Stimulated activated CD8-positive, alpha-beta memory T cell treated with anti-CD3 and anti-CD28 coated beads, Interleukin-12 subunit alpha, Interleukin-12 subunit beta, amount 100 ng/mL, for 1 hour (primary cell): ENCODE results near the gene NPC2.
A peak's percentile ranks its signal among the peaks of the same experiment; 100 is the strongest.
"Not testable (repeated sequence)": the region's sequence is repeated elsewhere in the genome, so short reads cannot be mapped to it uniquely, and the experiment has no call there.

Experiments
- DNase-seq: peaks from one replicate; pipeline ENCODE4 v3.0.0-alpha.2; 2020; ENCODE audit warnings: low read depth

NPC2 gene

DNA sequence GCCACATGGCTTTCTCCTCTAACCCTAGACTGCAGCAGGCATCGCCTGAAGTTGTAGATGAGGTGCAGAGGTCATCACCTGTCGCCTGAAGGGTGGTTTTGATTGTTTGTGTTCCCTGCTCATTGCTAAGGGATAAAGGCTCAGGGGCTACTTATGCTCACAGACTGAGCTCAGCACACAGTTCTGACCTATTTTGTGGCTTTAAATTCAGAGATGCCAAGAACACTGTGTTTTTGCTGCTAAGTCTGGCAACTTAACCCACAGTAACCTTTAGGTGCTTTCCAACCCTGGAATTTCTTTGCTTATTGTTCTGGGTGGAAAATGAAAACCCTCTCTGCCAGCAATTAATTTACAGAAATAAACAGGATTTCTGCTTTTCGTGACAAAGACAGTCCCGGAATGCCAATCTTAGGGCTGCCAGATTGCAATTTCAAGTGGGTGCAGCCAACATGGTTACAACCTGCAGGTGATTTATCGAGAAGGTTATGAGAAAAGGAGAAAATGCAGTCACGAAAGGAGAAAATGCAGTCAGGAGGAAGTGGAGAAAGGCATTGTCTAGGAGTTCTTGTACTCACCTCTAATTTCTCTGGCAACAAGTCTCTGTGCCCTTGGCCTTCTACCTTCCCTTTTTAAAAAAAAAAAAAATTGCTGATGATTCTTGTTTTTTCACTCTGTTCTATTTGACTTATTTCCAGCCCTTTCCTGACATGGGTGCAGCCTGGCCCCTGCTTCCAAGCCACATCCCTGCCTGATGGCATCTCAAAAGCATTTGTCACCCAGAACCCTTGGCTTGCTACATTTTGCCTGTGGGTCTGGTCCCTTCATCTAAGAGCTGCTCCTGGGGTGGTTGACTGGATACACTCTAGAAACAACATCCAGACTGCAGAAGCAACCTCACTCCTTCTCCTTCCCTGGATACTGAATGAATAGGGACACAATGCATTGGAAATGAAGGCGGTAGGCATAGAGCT, 23.3 kb downstream of the NPC2 start:
- no peak for DNase-seq

DNA sequence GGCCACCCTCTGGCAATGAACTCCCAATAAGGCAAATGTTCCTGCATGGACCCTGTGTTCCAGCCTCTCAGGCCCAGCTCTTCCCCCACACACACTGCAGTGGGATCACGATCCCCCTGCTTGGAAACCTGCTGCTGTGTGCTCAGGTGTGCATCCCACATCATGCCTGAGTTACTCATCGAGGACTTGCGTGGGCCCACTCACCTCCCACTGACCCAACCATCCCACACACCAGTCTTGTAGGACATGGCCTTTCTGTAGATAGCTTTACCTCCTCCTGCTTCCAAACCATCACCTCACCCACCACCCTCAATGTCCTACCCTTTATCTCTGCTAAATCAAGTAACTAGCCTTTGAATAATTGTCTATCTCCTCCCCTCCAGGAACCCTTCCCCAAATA, 24.6 kb downstream of the NPC2 start:
- DNase-seq: no peak

DNA sequence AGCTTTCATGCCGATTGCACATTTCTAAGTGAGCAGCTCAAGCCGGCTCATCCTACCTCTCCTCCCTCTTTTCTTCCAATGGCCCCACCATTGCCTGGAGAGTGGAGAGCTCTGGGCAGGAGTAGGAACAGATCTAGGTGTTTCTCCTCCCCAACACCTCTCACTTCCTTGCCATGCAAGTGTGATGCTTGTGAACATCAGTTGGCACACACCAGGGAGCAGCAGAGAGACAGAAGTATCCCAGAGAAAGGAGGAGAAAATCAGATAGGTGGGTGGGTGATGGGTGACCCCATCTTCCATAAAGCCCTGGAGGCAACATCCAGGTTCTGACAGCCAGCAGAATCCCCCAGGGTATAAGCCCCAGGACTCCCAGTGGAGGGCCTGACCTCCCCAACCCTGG, 27.8 kb downstream of the NPC2 start:
- DNase-seq: no peak

DNA sequence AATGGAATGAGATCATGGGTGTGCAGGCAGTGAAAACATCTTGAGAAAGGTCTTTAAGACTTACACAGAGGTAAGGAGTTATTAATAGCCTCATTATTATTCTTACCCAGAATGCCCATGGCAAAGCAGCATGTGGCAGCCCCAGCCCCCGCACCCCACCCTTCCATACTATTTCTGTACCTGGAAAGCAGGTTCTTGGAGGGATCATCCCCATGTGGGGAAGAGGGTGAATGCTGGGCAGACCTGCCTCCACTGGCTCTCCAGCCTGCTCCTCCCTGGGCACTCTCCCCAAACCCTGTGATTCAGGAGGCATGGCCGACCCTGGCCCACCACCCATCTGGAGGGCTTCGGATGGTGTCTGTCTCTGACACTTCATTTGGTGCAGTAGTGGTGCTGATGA, 28.3 kb downstream of the NPC2 start:
- no peak for DNase-seq

DNA sequence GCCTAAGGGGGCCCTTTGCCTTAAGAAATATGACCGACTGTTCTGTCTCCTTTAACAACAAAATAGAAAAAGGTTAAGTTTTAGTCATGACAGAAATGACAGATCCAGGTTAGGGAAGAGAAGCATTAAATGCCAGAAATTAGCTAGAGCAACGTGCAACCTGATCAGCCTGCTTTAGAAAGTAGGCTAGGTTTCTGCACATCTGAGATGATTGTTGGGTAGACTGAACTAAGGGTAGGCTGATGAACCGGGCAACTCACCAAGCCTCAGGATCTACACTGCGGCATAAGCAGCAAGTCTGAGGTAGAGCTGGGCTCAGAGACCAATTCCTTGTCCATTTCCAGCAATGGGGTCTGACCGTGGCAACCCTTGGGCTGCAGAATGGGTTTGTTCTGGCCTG, 29.4 kb downstream of the NPC2 start:
- DNase-seq: no peak

DNA sequence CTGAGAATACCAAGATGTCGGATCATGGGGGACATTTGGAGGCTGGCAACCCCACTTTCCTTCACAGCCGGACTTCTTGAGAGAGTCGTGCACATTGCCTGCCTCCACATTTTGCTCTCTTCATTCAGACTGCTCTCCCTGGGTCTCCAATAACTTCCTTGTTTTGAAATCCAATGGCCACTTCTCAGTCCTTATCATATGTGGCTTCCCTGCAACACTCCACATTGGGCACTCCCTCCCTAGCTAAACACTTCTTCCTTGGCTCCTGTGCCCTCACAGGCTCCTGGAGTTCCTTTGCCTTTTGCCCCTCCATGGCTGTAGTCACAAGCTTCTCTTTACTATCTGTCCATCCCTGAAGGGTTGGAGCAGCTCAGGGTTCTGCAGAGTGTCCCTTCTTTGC, 30.1 kb downstream of the NPC2 start:
- DNase-seq: no peak

DNA sequence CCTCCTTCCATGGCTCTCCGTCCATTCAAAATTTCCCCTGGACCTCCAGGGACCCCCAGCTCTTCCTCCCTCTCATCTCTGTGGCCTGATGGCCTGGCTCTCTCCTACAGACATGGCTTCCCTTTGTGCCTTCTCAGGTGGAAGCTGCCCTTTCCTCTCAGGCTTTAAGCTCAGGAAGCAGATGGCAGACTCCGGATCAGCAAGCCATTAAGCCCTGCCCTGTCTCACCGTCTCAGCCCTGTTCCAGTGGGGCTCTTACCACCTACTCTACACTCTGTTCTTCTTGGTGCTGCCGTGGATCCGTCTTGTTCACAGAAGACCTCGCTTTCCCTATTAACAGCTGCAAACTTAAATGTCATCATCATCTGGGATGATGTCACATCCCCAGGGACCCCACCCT, 33.1 kb downstream of the NPC2 start:
- no peak for DNase-seq

DNA sequence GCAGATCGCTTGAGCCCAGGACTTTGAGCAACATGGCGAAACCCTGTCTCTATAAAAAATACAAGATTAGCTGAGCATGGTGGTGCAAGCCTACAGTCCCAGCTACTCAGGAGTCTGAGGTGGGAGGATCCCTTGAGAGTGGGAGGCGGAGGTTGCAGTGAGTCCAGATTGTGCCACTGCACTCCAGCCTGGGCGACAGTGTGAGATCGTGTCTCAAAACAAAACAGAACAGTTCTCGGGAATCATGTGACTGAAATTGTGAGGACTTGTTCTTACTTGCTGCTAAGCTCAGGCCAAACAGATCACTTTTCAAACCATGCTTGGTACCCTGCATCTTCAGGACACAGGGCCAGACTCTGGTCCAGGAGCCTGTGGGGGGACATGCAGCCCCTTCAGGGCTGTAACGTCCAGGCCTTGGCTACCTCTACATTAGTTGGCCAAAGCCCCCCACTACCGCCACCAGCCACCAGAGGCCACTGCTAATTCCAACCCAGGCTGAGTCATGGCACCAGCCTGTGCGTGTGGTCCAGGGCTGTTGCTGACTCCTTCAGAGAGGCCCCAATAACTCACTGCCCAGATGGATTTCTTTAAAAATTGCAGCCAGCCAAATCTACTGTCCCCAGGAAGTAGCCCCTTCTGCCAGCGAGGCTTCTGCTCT, 33.7 kb downstream of the NPC2 start:
- DNase-seq: peak; percentile 2

DNA sequence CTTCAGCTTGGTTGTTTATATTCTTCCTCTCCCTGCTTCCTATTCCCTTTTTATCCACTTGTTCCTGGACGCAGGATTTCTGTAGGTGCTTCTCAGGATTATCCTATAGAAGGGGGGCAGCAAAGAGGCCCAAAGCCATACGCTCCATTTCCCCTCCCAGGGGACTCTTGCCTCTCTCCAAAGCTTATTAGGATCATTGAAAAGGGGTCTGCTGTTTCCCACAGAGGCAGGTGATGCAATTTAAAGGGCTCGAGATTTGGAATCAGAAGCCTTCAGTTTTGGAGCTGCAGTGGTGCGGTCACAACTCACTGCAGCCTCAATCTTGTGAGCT, 35.6 kb downstream of the NPC2 start:
- no peak for DNase-seq

DNA sequence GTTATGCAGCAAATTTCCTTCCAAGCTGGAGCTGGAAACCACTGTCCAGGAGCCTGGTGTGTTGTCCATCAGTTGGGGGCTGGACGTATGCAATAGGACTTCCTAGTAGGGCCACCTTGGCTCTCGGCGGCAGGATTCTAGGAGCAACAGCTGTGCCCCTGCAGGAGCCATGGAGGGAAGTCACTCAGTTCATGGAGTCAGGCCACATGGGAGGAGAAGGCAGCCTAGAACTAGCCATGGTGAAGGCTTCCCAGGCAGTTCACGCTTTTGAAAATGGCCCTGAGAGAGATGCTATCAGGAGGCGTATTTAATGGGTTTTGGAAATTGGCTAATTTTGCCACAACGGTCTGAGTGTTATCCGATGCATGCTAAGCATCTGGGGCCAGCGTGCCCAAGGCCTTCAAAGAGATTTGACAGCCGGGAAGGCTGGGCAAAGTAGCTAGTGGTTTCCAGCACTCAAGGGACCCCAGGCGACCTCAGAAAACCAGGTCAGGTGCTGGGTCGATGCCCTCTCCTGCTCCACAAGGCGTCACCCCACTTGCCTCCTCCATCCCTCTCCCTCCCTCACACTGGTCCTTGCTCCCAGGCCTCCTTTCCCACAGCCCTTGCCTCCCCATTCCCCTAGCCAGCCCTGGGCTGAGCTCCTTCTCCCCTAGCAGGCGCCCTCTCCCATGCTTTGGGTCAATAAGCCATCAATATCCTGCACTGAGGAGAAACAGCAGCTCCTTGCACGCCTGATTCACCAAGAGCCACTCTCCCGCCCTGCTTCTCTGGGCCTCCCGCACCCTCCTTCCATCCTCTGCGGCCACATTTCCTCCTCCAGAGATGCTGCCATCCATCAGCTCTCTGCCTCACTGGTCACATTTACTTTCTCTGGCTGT, 36.2 kb downstream of the NPC2 start:
- no peak for DNase-seq

DNA sequence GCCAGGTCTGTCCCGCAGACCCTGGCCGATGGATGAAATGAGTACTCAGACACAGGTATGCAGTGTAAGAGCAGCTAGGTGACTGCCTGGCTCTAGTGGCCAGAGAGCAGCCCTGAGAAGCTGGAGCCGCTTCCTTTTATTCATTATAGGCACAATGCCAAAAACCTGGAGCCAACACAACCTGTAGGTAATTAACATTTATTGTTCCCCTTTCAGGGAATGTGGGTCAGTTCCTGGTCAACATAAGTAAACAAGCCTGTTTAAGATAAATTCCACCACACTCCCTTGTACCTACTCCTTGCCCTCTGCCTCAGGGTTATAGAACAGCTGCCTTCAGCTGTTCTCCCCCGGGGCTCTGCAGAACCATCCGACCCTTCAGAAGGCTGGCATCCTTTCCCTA, 38.7 kb downstream of the NPC2 start:
- not testable (repeated sequence) for DNase-seq

DNA sequence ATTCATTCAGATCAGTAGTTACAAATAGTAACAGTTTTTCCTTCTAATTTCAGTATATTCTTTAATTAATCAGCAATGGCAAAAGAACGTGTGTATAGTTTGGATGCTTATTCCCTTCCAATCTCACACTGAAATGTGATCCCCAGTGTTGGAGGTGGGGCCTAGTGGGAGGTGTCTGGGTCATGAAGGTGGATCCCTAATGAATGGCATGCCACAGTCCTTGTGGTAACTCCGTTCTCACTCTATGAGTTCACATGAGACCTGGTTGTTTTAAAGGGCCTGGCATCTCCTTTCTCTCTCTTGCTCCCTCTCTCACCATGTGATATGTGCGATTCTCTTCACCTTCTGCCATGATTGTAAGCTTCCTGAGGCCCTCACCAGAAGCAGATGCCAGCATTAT, 48.2 kb downstream of the NPC2 start:
- DNase-seq: no peak

DNA sequence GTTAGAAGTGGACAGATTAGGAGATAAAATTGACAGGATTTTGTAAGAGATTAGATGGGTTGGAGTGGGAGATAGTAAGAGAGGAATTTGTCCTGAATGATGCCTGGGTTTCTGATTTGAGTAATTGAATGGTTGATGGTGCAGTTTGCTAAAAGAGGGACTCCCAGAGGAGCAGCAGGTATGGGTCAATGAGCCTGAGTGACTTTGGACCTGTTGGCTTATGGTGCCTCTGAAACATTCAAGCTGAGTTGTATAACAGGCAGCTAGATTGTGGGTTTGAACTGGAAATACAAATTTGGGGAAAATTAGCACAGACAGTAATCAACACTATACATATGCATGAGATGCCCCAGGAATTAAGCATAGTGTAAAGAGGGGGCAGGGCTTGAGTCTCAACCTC, 50.3 kb downstream of the NPC2 start:
- DNase-seq: no peak

DNA sequence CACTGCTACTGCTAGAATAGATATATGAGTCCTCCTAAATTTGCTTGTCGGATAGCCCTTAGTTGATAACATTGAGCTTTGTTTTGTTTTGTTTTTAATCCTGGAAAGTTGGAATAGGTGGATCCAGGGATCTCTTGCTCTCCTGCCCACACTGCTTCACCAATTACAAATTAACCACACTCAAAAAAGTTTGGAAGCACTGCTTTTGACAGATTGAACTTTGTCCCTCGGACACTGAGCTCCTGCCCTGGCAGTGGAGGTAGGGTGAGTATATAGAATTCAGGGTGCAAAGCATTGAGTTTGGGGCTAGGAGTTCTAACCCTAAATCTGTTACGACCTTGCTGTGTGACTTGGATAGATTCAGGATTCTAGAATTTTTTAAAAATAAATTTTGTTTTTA, 52.0 kb downstream of the NPC2 start:
- no peak for DNase-seq

DNA sequence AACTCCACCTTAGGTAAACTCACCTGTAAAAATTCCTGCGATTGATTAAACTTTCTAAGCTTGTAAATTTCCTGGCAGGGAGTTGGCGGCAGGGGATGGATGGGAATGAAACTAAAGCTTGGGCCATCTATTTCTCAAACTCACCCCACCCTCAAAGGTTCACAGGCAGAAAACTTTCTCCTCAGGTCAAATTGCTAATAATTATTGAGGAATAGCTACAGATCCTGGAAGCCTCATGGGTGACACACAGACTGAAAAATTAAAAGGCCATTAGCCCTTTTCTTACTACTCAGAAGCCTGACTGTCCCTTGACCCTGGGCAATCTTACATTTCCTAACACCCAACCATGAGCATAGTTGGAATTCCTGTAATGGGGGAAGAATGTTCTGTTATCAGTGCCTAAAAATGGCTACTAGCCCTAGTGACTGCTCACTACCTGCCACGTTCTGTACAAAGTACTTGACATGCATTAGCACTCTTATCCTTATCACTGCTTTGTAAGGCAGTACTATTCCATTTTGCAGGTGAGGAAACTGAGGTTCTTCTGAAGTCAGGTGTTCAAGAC, 54.7 kb downstream of the NPC2 start:
- no peak for DNase-seq

DNA sequence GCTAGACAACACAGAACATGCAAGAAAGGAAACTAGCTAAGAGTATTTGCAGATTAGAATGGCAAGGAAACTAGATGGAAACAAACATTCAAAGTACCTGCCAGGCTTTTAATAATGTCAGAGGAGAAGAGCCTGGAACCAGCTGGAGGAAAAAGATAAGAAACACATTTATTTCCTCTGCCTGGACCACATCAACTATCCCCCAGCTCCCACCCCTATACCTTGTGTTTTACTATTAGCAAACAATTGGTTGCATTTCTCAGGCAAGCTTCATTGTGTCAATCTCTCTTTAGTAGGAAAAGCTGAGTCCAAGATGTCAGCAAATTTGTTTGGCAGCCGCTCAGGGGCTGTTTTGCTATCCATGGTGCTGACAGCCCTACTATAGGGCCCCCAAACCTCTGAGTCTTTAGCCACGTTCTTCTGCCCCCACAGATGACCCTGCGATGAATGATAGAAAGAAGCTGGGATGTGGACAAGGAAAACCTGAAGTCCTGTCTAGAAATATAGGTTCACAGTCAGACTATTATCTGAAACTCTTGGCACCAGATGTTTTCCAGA, 55.5 kb downstream of the NPC2 start:
- DNase-seq: no peak

DNA sequence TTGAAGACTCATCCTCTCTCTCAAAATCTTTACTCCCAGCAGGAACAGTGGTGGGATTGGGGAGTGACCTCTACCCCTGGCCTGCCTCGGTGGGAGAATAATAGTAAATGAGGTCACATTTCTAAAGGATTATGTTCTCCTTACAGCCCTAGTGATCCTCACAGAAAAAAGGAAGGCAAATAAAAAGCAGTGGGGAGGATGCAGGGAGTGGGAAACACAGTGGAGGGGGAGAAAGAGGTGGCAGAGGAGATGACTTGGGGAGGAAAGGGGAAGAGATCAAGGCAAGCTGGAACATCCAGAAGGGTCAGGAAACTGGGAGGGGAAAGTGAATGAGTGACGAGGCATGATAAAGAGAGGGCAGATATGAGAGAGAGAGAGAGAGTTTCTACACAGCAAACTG, 58.8 kb downstream of the NPC2 start:
- DNase-seq: no peak

DNA sequence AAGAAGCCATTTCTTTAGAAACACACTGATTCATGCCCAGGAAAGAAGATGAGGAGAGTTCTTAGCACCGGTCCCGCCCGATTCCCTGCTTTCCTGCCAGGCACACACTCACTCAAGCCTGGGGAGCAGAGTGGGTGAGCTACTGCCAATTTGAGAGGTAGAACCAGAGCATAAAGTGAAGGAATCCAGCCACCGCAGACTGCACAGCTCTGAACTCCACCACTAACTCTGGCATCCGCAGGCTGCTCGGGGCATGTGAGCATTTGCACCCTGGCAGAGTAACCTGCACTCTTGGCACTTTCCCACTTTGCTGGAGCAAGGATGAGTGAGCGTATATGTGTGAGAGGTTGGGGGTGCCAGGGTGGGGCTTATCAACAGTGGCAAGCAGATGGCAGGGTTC, 63.1 kb downstream of the NPC2 start:
- DNase-seq: no peak
